ENCODE results near the gene RAI1.

Gene RAI1

GRCh38 chr17:17761894-17762743 lies 80.9 kb downstream of the RAI1 start:
- TF ChIP-seq, protein P1, sequence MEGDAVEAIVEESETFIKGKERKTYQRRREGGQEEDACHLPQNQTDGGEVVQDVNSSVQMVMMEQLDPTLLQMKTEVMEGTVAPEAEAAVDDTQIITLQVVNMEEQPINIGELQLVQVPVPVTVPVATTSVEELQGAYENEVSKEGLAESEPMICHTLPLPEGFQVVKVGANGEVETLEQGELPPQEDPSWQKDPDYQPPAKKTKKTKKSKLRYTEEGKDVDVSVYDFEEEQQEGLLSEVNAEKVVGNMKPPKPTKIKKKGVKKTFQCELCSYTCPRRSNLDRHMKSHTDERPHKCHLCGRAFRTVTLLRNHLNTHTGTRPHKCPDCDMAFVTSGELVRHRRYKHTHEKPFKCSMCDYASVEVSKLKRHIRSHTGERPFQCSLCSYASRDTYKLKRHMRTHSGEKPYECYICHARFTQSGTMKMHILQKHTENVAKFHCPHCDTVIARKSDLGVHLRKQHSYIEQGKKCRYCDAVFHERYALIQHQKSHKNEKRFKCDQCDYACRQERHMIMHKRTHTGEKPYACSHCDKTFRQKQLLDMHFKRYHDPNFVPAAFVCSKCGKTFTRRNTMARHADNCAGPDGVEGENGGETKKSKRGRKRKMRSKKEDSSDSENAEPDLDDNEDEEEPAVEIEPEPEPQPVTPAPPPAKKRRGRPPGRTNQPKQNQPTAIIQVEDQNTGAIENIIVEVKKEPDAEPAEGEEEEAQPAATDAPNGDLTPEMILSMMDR (conservative IDR thresholded peaks at IDR 0.05; ENCODE audit: low read depth, low read length) = no peak
- DNase-seq (ENCODE audit: low read depth) = no peak
- no peak overlapping the region for H3K4me3 ChIP-seq (ENCODE audit: low read length)

- no peak overlapping the region for H3K4me3 ChIP-seq (ENCODE audit: low read length)
- TF ChIP-seq, protein P1 (conservative IDR thresholded peaks at IDR 0.05; ENCODE audit: low read depth, low read length) = no peak
- no peak for DNase-seq (ENCODE audit: low read depth)
Observed at GRCh38 chr17:17762744-17763105, 81.5 kb downstream of the RAI1 start.

DNA sequence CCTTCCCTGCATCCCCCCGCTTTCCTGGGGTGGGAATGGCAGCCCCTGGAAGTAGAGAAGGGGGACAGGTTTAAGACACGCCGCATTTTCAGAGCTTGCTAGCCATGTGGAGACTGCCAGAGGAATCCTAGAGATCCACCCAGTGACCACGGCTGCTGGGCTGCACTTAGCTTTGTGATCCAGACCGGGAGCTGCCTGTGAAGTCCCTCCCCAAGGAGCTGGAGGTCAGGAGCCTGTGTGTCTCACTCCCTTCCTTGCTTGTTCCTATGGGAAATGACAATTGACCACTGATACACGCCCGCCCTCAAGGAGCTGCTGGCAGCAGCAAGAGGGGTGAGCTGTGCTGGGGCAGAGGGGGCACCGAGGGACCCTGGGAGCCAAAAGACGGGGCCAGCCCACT lies 81.9 kb downstream of the RAI1 start:
- TF ChIP-seq, protein P1 (conservative IDR thresholded peaks at IDR 0.05; ENCODE audit: low read depth, low read length) = no peak
- H3K4me3 ChIP-seq (ENCODE audit: low read length) = no peak overlapping the region
- no peak for DNase-seq (ENCODE audit: low read depth)

- no peak overlapping the region for H3K4me3 ChIP-seq (ENCODE audit: low read length)
- TF ChIP-seq, protein P1 (conservative IDR thresholded peaks at IDR 0.05; ENCODE audit: low read depth, low read length) = no peak
- no peak for DNase-seq (ENCODE audit: low read depth)
Observed at GRCh38 chr17:17763734-17764133, 82.5 kb downstream of the RAI1 start.

- DNase-seq (ENCODE audit: low read depth) = peak; percentile 80
- no peak overlapping the region for H3K4me3 ChIP-seq (ENCODE audit: low read length)
- TF ChIP-seq, protein P1 (conservative IDR thresholded peaks at IDR 0.05; ENCODE audit: low read depth, low read length) = no peak
Observed at GRCh38 chr17:17765359-17766076, 84.3 kb downstream of the RAI1 start.

DNA sequence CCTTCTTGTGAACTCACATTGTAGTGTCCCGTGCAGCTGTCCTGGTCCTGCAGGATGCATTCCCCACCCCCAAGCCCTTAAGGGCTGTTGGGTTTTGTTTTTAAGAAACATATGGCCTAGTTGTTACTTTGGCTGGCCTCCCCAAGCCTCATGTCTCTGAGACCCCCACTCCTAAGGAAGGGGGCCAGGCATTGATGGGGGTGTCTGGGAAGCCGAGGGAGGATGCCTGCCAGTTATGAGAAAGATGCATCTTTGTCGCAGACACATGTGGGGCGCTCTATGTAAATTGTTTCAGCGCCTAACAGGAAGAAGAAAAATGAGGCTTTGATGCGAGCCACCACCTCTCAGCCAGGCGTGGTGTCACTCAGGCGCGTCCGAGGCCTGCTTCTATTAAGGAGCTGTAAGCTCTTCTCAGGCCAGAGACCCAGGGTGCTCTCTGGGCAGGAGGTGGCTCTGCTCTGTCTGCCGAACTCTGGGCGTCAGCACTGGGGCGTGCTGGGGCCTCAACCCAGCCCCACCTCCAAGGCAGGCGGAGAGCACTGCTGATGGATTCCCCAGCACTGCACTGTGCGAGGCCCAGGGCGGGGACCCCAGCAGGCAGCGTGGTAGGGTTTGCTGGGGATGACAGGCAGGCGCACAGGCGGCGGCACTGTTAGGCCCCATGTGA lies 85.0 kb downstream of the RAI1 start:
- TF ChIP-seq, protein P1 (conservative IDR thresholded peaks at IDR 0.05; ENCODE audit: low read depth, low read length) = no peak
- no peak for DNase-seq (ENCODE audit: low read depth)
- H3K4me3 ChIP-seq (ENCODE audit: low read length) = no peak overlapping the region
